ENCODE data around the gene CDX1.

The CDX1 gene

DNA sequence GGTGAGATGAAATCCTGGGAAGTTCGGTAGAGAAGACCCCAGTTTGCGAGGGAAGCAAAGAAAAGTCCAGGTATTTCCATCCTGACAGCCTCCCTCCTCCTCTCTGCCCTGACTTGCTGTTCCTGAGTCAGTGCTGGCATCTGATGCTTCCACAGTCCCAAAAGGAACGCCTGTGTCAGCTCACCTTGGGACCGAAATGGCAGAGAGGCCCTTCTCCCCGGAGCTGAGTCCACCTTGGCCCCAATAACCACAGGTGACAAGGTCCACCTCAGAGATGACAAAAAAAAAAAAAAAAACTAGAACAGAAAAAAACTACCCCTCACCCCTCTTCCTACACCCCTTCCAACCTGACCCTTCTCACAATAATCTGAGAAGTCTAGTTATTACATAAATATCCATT lies 54.9 kb downstream of the CDX1 start:
- Histone ChIP-seq H2BK15ac (ENCODE audit: low read depth, poor library complexity, severe bottlenecking) (no peak overlapping the region), H3K79me1 (replicated peaks; ENCODE audit: low read length, poor library complexity, severe bottlenecking) (no peaks in the 10 kb centered on the region), H4K91ac (ENCODE audit: low read length) (no peak overlapping the region), H3K27ac (ENCODE audit: low read length, poor library complexity, severe bottlenecking) (no peak overlapping the region), H3K27me3 (ENCODE audit: control insufficient read depth in 1 of 2, insufficient read depth in 1 of 2, low read length in 2 of 2) (no peaks in the 10 kb centered on the region), H3K4me2 (ENCODE audit: low read length, poor library complexity, severe bottlenecking) (no peak overlapping the region), H3K4me3 (ENCODE audit: insufficient read depth in 1 of 2, low read depth in 1 of 2, low read length in 2 of 2) (no peak overlapping the region), H2BK5ac (ENCODE audit: low read depth, low read length, poor library complexity, severe bottlenecking) (no peak overlapping the region), H4K8ac (ENCODE audit: low read length) (no peak overlapping the region), H3K36me3 (ENCODE audit: control insufficient read depth in 1 of 2, insufficient read depth in 2 of 2, low read depth in 1 of 2, low read length in 2 of 2) (peaks cover 0 to 4% of the 10 kb centered on the region in 2 experiments), H2AK5ac (ENCODE audit: low read length, severe bottlenecking) (no peak overlapping the region), H2AFZ (ENCODE audit: low read depth, low read length) (no peak overlapping the region), H3K4ac (ENCODE audit: low read depth in 1 of 2, low read length in 2 of 2) (no peak overlapping the region), H3K9ac (ENCODE audit: low read length) (no peak overlapping the region), H2BK120ac (ENCODE audit: low read depth, low read length) (no peak overlapping the region), H3K23ac (ENCODE audit: low read length in 2 of 2) (no peak overlapping the region), H2BK12ac (ENCODE audit: low read length in 2 of 2) (no peak overlapping the region), H3K14ac (ENCODE audit: low read length in 2 of 2) (no peak overlapping the region), H3K9me3 (ENCODE audit: control insufficient read depth, low read length) (no peaks in the 10 kb centered on the region), H3K4me1 (ENCODE audit: control insufficient read depth, insufficient read depth, low read depth, low read length) (no peaks in the 10 kb centered on the region), H3K18ac (ENCODE audit: low read depth in 1 of 2, low read length in 2 of 2) (no peak overlapping the region)
- WGBS = 84% methylated on average over 5 of the region's 5 CpGs
- no peak for DNase-seq

DNA sequence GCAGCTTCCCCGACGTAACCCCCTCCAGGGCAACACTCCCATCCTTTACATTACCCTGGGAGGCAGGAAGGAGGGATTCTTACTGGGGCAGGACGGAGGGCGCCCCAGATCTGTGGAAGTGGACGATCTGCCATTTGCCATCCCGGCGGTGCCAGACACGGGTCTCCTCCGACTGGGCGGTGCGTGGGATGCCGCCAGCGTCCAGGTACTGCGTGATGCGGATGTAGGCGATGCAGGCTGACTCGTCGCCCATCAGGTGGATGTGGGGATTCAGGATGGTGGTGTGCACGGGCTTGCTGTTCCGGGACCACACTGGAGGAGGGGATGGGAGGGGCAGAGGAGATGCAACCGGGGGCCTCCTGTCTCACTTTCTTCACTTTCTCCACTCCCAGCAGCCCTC lies 56.3 kb downstream of the CDX1 start:
- no peak overlapping the region for H3K9ac ChIP-seq (ENCODE audit: low read length)
- no peak overlapping the region for H3K23ac ChIP-seq (ENCODE audit: low read length in 2 of 2)
- no peak overlapping the region for H3K18ac ChIP-seq (ENCODE audit: low read depth in 1 of 2, low read length in 2 of 2)
- no peak overlapping the region for H3K4me3 ChIP-seq (ENCODE audit: insufficient read depth in 1 of 2, low read depth in 1 of 2, low read length in 2 of 2)
- no peak overlapping the region for H2AFZ ChIP-seq (ENCODE audit: low read depth, low read length)
- no peak overlapping the region for H4K8ac ChIP-seq (ENCODE audit: low read length)
- H3K4me2 ChIP-seq (ENCODE audit: low read length, poor library complexity, severe bottlenecking) = no peak overlapping the region
- no peaks in the 10 kb centered on the region for H3K79me1 ChIP-seq (replicated peaks; ENCODE audit: low read length, poor library complexity, severe bottlenecking)
- no peak overlapping the region for H4K91ac ChIP-seq (ENCODE audit: low read length)
- H3K9me3 ChIP-seq (ENCODE audit: control insufficient read depth, low read length) = no peaks in the 10 kb centered on the region
- no peak overlapping the region for H3K27ac ChIP-seq (ENCODE audit: low read length, poor library complexity, severe bottlenecking)
- H3K27me3 ChIP-seq (ENCODE audit: control insufficient read depth in 1 of 2, insufficient read depth in 1 of 2, low read length in 2 of 2) = no peaks in the 10 kb centered on the region
- no peak overlapping the region for H2AK5ac ChIP-seq (ENCODE audit: low read length, severe bottlenecking)
- H3K4ac ChIP-seq (ENCODE audit: low read depth in 1 of 2, low read length in 2 of 2) = no peak overlapping the region
- no peak overlapping the region for H2BK12ac ChIP-seq (ENCODE audit: low read length in 2 of 2)
- no peak overlapping the region for H2BK120ac ChIP-seq (ENCODE audit: low read depth, low read length)
- no peak overlapping the region for H2BK5ac ChIP-seq (ENCODE audit: low read depth, low read length, poor library complexity, severe bottlenecking)
- no peaks in the 10 kb centered on the region for H3K4me1 ChIP-seq (ENCODE audit: control insufficient read depth, insufficient read depth, low read depth, low read length)
- no peak for DNase-seq
- H3K14ac ChIP-seq (ENCODE audit: low read length in 2 of 2) = no peak overlapping the region
- H2BK15ac ChIP-seq (ENCODE audit: low read depth, poor library complexity, severe bottlenecking) = no peak overlapping the region
- 80% methylated on average over 7 of the region's 21 CpGs for WGBS
- peaks cover 0 to 4% of the 10 kb centered on the region in 2 experiments for H3K36me3 ChIP-seq (ENCODE audit: control insufficient read depth in 1 of 2, insufficient read depth in 2 of 2, low read depth in 1 of 2, low read length in 2 of 2)

DNA sequence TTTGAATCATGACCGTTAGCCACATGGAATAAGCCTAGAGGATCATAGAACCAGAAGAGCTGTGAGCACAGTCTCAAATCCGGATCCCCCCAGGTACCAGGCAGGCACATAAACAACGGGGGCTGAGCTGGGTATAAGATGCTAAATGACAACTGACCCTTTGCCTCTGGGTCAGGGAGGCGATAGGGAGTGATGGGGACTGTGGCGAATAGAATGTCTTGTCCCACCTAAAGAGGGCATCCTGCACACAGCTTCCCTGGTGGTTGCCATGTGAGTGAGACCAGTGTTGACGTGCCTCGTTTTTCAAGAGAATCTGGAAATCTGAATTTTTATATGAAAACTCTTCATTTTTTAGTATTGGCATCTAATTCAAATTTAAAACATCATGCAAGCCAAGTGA lies 56.9 kb downstream of the CDX1 start:
- Histone ChIP-seq H2BK15ac (ENCODE audit: low read depth, poor library complexity, severe bottlenecking) (no peak overlapping the region), H2BK5ac (ENCODE audit: low read depth, low read length, poor library complexity, severe bottlenecking) (no peak overlapping the region), H3K9me3 (ENCODE audit: control insufficient read depth, low read length) (no peaks in the 10 kb centered on the region), H4K8ac (ENCODE audit: low read length) (no peak overlapping the region), H3K4ac (ENCODE audit: low read depth in 1 of 2, low read length in 2 of 2) (no peak overlapping the region), H3K27ac (ENCODE audit: low read length, poor library complexity, severe bottlenecking) (no peak overlapping the region), H4K91ac (ENCODE audit: low read length) (no peak overlapping the region), H2BK12ac (ENCODE audit: low read length in 2 of 2) (no peak overlapping the region), H2AFZ (ENCODE audit: low read depth, low read length) (no peak overlapping the region), H3K79me1 (replicated peaks; ENCODE audit: low read length, poor library complexity, severe bottlenecking) (no peaks in the 10 kb centered on the region), H3K18ac (ENCODE audit: low read depth in 1 of 2, low read length in 2 of 2) (no peak overlapping the region), H3K4me2 (ENCODE audit: low read length, poor library complexity, severe bottlenecking) (no peak overlapping the region), H3K14ac (ENCODE audit: low read length in 2 of 2) (no peak overlapping the region), H3K27me3 (ENCODE audit: control insufficient read depth in 1 of 2, insufficient read depth in 1 of 2, low read length in 2 of 2) (no peaks in the 10 kb centered on the region), H3K4me1 (ENCODE audit: control insufficient read depth, insufficient read depth, low read depth, low read length) (no peaks in the 10 kb centered on the region), H3K23ac (ENCODE audit: low read length in 2 of 2) (no peak overlapping the region), H3K9ac (ENCODE audit: low read length) (no peak overlapping the region), H3K4me3 (ENCODE audit: insufficient read depth in 1 of 2, low read depth in 1 of 2, low read length in 2 of 2) (no peak overlapping the region), H3K36me3 (ENCODE audit: control insufficient read depth in 1 of 2, insufficient read depth in 2 of 2, low read depth in 1 of 2, low read length in 2 of 2) (peaks cover 0 to 4% of the 10 kb centered on the region in 2 experiments), H2BK120ac (ENCODE audit: low read depth, low read length) (no peak overlapping the region), H2AK5ac (ENCODE audit: low read length, severe bottlenecking) (no peak overlapping the region)
- 91% methylated on average over 5 of the region's 7 CpGs for WGBS
- DNase-seq = no peak

DNA sequence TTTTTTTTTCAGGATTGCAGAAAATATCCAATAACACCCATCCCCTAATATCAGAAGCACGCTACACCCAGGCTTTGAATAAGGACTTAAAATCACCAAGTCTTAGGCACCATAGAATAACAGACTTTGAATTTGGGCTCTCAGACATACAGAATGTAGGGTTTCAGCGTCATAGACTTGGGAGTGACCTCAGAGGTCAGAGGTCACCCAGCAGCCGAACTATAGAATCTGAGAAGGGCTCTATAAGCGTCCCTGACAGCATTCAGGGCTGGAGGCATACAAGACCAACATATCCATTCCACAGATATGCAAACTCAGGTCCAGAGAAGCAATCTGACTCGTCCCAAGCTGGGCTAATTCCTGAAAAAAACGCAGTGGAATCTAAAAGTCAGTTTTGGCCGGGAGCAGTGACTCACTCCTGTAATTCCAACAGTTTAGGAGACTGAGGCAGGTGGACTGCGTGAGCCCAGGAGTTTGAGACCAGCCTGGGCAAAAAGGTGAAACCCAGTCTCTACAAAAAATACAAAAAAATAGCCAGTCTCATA lies 58.0 kb downstream of the CDX1 start:
- Histone ChIP-seq H3K14ac (ENCODE audit: low read length in 2 of 2) (no peak overlapping the region), H2BK5ac (ENCODE audit: low read depth, low read length, poor library complexity, severe bottlenecking) (no peak overlapping the region), H2BK12ac (ENCODE audit: low read length in 2 of 2) (no peak overlapping the region), H3K9ac (ENCODE audit: low read length) (no peak overlapping the region), H3K4ac (ENCODE audit: low read depth in 1 of 2, low read length in 2 of 2) (no peak overlapping the region), H4K91ac (ENCODE audit: low read length) (no peak overlapping the region), H3K4me3 (ENCODE audit: insufficient read depth in 1 of 2, low read depth in 1 of 2, low read length in 2 of 2) (no peak overlapping the region), H3K4me1 (ENCODE audit: control insufficient read depth, insufficient read depth, low read depth, low read length) (no peaks in the 10 kb centered on the region), H3K18ac (ENCODE audit: low read depth in 1 of 2, low read length in 2 of 2) (no peak overlapping the region), H3K4me2 (ENCODE audit: low read length, poor library complexity, severe bottlenecking) (no peak overlapping the region), H2BK15ac (ENCODE audit: low read depth, poor library complexity, severe bottlenecking) (no peak overlapping the region), H2BK120ac (ENCODE audit: low read depth, low read length) (no peak overlapping the region), H3K36me3 (ENCODE audit: control insufficient read depth in 1 of 2, insufficient read depth in 2 of 2, low read depth in 1 of 2, low read length in 2 of 2) (peaks cover 0 to 4% of the 10 kb centered on the region in 2 experiments), H2AFZ (ENCODE audit: low read depth, low read length) (no peak overlapping the region), H3K23ac (ENCODE audit: low read length in 2 of 2) (no peak overlapping the region), H3K27ac (ENCODE audit: low read length, poor library complexity, severe bottlenecking) (no peak overlapping the region), H3K9me3 (ENCODE audit: control insufficient read depth, low read length) (no peaks in the 10 kb centered on the region), H2AK5ac (ENCODE audit: low read length, severe bottlenecking) (no peak overlapping the region), H4K8ac (ENCODE audit: low read length) (no peak overlapping the region), H3K27me3 (ENCODE audit: control insufficient read depth in 1 of 2, insufficient read depth in 1 of 2, low read length in 2 of 2) (no peaks in the 10 kb centered on the region), H3K79me1 (replicated peaks; ENCODE audit: low read length, poor library complexity, severe bottlenecking) (no peaks in the 10 kb centered on the region)
- peak; percentile 19 for DNase-seq
- 58% methylated on average over 6 of the region's 8 CpGs for WGBS
